Natural killer cell (primary cell): ENCODE data around the gene TMEM17. TPM values are rescaled to one million over a fixed set of nuclear protein-coding genes. Genes with fewer than 3 reads are reported as not detected.

Source experiments
- ATAC-seq, 3 donors: fragments of 150-1000 bp in 2 of 3; fragments of 200-7000 bp in 1 of 3; cut with Tn5 transposase; 1 replicate in 1 of 3; 2 replicates in 2 of 3; pipeline ENCODE4 v1.10.0; 2021; ENCODE audit warnings: mild to moderate bottlenecking in 2 of 3, moderate library complexity in 2 of 3
- DNase-seq, 2 donors: peaks; one replicate each; pipeline versions ENCODE4 v3.0.0 to v3.0.0-alpha.2; 2013 to 2021; ENCODE audit warnings: mixed read lengths in 1 of 2
- H3K27ac ChIP-seq: one replicate; pipeline ENCODE4 v1.5.1; 2013; ENCODE audit warnings: mild to moderate bottlenecking, low read length
- H3K27me3 ChIP-seq: one replicate; pipeline ENCODE4 v1.6.1; 2013; ENCODE audit warnings: low read length; ENCODE audit not compliant: control insufficient read depth, insufficient read depth
- H3K36me3 ChIP-seq: one replicate; pipeline ENCODE4 v1.6.1; 2013; ENCODE audit warnings: low read length; ENCODE audit not compliant: control insufficient read depth, insufficient read depth
- H3K4me1 ChIP-seq: one replicate; pipeline ENCODE4 v1.6.1; 2013; ENCODE audit warnings: low read length; ENCODE audit not compliant: control insufficient read depth, insufficient read depth
- H3K4me3 ChIP-seq: one replicate; pipeline ENCODE4 v1.5.1; 2013; ENCODE audit warnings: low read length
- H3K9me3 ChIP-seq: one replicate; pipeline ENCODE4 v1.6.1; 2013; ENCODE audit warnings: low read length; ENCODE audit not compliant: control insufficient read depth, insufficient read depth
- H3K27ac Mint-ChIP-seq, 2 donors: one replicate each; pipeline ENCODE4 v1.8.0; 2022; ENCODE audit warnings: mild to moderate bottlenecking in 2 of 2, mixed read lengths in 2 of 2, moderate library complexity in 1 of 2
- H3K27me3 Mint-ChIP-seq, 2 donors: one replicate each; pipeline ENCODE4 v1.8.0; 2022; ENCODE audit warnings: low read depth in 2 of 2, mixed read lengths in 2 of 2
- H3K36me3 Mint-ChIP-seq: one replicate; pipeline ENCODE4 v1.8.0; 2022; ENCODE audit warnings: mixed read lengths
- H3K4me1 Mint-ChIP-seq, 2 donors: one replicate each; pipeline ENCODE4 v1.8.0; 2022; ENCODE audit warnings: mixed read lengths in 2 of 2
- H3K4me3 Mint-ChIP-seq: one replicate; pipeline ENCODE4 v1.8.0; 2022; ENCODE audit warnings: mild to moderate bottlenecking, moderate library complexity, mixed read lengths
- H3K9me3 Mint-ChIP-seq, 2 donors: one replicate each; pipeline ENCODE4 v1.8.0; 2022; ENCODE audit warnings: mixed read lengths in 2 of 2
- WGBS: methylation state at CpG from one replicate; pipeline ENCODE4 v1.1.7; 2013; ENCODE audit warnings: missing lambda C conversion rate; ENCODE audit not compliant: insufficient coverage; 5-methylcytosine and 5-hydroxymethylcytosine counted together
- intact Hi-C: fragments of 100-400 bp; cut with micrococcal nuclease; formaldehyde crosslinking; loops from one replicate; pipeline ENCODE4 v1.14.2; 2022
- total RNA-seq, 4 donors: library from RNA; stranded (reverse); fragments of 120-200 nt in 1 of 4; gene quantifications; one replicate each; pipeline versions ENCODE4 v1.2.3 to v1.2.4, GENCODE V29; 2013 to 2022
- TF ChIP-seq, protein P1 (sequence below): fragments of 200-600 bp; IDR thresholded peaks from one replicate; pipeline ENCODE4 v1.8.0; 2022; ENCODE audit warnings: antibody characterized with exemption

The TMEM17 gene
- total RNA-seq, 3 donors from 2014 or later (not counting 1 experiment from before 2014, with no cell fraction given): 0.18 TPM; not detected in 2

DNA sequence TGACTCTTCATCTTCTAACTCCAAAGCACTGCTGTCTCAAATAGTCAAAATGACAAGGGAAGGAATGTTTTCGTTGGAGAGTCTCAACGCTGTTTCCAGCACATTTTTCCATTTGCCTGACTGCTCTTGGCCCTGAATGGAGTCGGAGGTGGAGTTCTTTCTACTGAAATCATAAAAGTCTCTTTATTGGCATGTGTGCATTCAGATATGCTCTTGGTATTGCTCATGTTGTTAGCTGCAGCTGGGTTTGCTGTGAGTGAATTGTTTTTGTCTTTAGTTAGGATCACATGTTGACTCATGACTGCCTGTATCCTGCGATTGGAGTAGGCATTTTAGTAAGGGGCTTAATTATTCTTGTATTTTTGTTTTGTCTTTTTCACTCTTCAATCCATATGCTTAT is 16.8 kb downstream of the TMEM17 start:
- H3K27ac Mint-ChIP-seq: no peak overlapping the region
- no peaks in the 10 kb centered on the region for H3K36me3 Mint-ChIP-seq
- H3K27me3 Mint-ChIP-seq: no peaks in the 10 kb centered on the region
- Histone ChIP-seq H3K27ac (no peak overlapping the region), H3K9me3 (no peaks in the 10 kb centered on the region), H3K27me3 (no peaks in the 10 kb centered on the region), H3K36me3 (no peaks in the 10 kb centered on the region), H3K4me1 (no peaks in the 10 kb centered on the region), H3K4me3 (no peak overlapping the region)
- intact Hi-C loops: no loop called here
- no peak overlapping the region for H3K4me3 Mint-ChIP-seq
- ATAC-seq (no peak), DNase-seq (no peak)
- no peaks in the 10 kb centered on the region for H3K4me1 Mint-ChIP-seq
- WGBS: 81% methylated on average over 3 of the region's 4 CpGs
- TF ChIP-seq, protein P1, sequence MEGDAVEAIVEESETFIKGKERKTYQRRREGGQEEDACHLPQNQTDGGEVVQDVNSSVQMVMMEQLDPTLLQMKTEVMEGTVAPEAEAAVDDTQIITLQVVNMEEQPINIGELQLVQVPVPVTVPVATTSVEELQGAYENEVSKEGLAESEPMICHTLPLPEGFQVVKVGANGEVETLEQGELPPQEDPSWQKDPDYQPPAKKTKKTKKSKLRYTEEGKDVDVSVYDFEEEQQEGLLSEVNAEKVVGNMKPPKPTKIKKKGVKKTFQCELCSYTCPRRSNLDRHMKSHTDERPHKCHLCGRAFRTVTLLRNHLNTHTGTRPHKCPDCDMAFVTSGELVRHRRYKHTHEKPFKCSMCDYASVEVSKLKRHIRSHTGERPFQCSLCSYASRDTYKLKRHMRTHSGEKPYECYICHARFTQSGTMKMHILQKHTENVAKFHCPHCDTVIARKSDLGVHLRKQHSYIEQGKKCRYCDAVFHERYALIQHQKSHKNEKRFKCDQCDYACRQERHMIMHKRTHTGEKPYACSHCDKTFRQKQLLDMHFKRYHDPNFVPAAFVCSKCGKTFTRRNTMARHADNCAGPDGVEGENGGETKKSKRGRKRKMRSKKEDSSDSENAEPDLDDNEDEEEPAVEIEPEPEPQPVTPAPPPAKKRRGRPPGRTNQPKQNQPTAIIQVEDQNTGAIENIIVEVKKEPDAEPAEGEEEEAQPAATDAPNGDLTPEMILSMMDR: no peak
- no peaks in the 10 kb centered on the region for H3K9me3 Mint-ChIP-seq

DNA sequence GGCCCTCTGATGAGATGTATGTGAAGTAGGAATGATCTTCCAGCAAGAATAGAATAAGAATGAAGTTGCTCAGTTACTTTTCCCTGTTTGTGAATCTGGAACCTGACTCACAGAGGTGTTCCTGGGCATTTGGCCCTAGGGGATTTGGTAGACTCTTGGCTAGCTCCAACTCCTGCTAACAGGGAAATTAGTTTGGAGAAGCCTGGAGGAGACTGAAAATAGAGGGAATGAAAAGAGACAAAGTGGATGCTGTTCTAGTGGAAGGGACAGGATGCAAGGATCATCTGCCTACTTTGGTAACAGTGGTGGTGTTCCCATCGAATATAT is 19.6 kb downstream of the TMEM17 start:
- TF ChIP-seq, protein P1: no peak
- intact Hi-C loops: no loop called here
- H3K27ac Mint-ChIP-seq: no peak overlapping the region
- H3K36me3 Mint-ChIP-seq: no peaks in the 10 kb centered on the region
- no peak for ATAC-seq
- no peak for DNase-seq
- no peaks in the 10 kb centered on the region for H3K27me3 ChIP-seq
- no peaks in the 10 kb centered on the region for H3K9me3 ChIP-seq
- H3K27ac ChIP-seq: no peak overlapping the region
- H3K9me3 Mint-ChIP-seq: no peaks in the 10 kb centered on the region
- no peak overlapping the region for H3K4me3 ChIP-seq
- H3K4me1 Mint-ChIP-seq: no peaks in the 10 kb centered on the region
- no peaks in the 10 kb centered on the region for H3K36me3 ChIP-seq
- H3K4me3 Mint-ChIP-seq: no peak overlapping the region
- WGBS: 18% methylated on average over 1 of the region's 1 CpG
- no peaks in the 10 kb centered on the region for H3K27me3 Mint-ChIP-seq
- no peaks in the 10 kb centered on the region for H3K4me1 ChIP-seq

DNA sequence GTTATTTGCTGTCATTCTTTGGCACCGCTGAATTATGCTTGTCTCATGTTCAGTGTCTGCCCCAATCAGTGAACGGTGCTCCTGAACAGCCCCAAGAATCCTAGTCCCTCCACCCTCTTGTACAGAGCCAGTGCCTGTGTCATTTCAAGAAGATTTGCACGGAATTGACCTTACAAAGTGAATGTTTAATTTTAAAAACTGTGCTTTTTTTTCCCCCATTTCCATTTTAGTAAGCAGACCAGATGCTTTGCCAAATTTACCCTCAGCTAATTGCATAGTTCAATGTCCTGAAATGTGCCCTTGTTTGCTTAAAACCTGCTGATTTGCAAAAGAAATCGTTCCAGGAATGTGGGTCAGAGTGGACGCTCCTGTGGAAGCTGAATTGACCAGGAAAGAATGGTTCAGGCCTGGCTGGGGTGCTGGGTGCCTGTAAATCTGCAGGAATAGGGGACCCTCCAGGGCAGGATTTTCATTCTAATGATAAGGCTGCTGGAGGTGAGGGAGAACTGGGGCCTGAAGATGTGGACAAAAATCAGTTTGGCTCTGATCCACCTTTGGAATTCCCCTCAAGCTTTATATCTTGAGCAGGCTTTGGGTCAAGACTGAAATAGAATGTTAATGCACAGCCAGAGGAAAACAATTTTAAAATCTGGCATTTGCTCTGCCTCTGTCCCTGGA is 20.1 kb downstream of the TMEM17 start:
- no peaks in the 10 kb centered on the region for H3K9me3 Mint-ChIP-seq
- H3K36me3 Mint-ChIP-seq: no peaks in the 10 kb centered on the region

More for the DNA sequence above, 20.1 kb downstream of the TMEM17 start:
- 82% methylated on average over 5 of the region's 5 CpGs for WGBS
- intact Hi-C loops: no loop called here
- Mint-ChIP-seq H3K27me3 (no peaks in the 10 kb centered on the region), H3K4me1 (no peaks in the 10 kb centered on the region), H3K27ac (no peak overlapping the region), H3K4me3 (no peak overlapping the region)
- H3K27ac ChIP-seq: no peak overlapping the region
- DNase-seq (no peak), ATAC-seq (no peak)
- no peaks in the 10 kb centered on the region for H3K27me3 ChIP-seq
- TF ChIP-seq, protein P1: no peak
- H3K36me3 ChIP-seq: no peaks in the 10 kb centered on the region
- no peak overlapping the region for H3K4me3 ChIP-seq
- no peaks in the 10 kb centered on the region for H3K4me1 ChIP-seq
- H3K9me3 ChIP-seq: no peaks in the 10 kb centered on the region
